ENCODE measurements around the gene ETV4.

- TF ChIP-seq CTCF (IDR thresholded peaks at IDR 0.05), result no peak
- TF ChIP-seq EZH2 (IDR thresholded peaks at IDR 0.05; ENCODE audit: borderline replicate concordance, insufficient read depth, low read depth, low read length, poor library complexity, severe bottlenecking), result no peak
Observed at GRCh38 chr17:43515656-43516055, 30.5 kb downstream of the ETV4 start.
